Endothelial cell of umbilical vein (primary cell): Measurements from ENCODE around the gene PRMT7. TPM values are rescaled to one million over a fixed set of nuclear protein-coding genes. Genes with fewer than 3 reads are reported as not detected.

Experiments
- BruUV-seq: library from RNA; stranded (reverse); fragments of 400-500 nt; replicated peaks from 2 replicates; lab custom pipeline; 2021; lab: Mats Ljungman, UMichigan
- CTCF ChIA-PET: fragments of 300-600, 350-600 bp; sonication (Branson Sonifier 250); formaldehyde crosslinking; loops from one replicate; lab custom pipeline; 2021; ENCODE audit warnings: antibody characterized with exemption, inconsistent platforms; lab: Charles Lee
- POLR2A ChIA-PET: fragments of 300-600, 350-600 bp; sonication (Branson Sonifier 250); formaldehyde crosslinking; loops from one replicate; lab custom pipeline; 2021; ENCODE audit warnings: antibody characterized with exemption, inconsistent platforms; lab: Charles Lee
- DNase-seq: peaks from one replicate; pipeline ENCODE4 v3.0.0-alpha.2; 2011; ENCODE audit warnings: low read depth, low spot score
- FAIRE-seq: peaks from 2 replicates; lab custom pipeline; 2011; peaks lifted over from hg19 to GRCh38; lab: Jason Lieb, UNC
- H2AFZ ChIP-seq: 2 replicates; pipeline ENCODE4 v1.6.0; 2012; ENCODE audit warnings: low read depth, low read length, control low read depth, inconsistent platforms
- H3K27ac ChIP-seq: 2 replicates; pipeline ENCODE4 v1.5.1; 2011; ENCODE audit warnings: low read depth, mild to moderate bottlenecking, control low read depth, low read length, moderate library complexity; ENCODE audit not compliant: insufficient read depth
- H3K27me3 ChIP-seq, 2 experiments: 2 replicates each; pipeline versions ENCODE4 v1.6.0 to v1.6.1; 2011; ENCODE audit warnings: low read length in 2 of 2, mixed read lengths in 1 of 2; ENCODE audit not compliant: control insufficient read depth in 2 of 2, insufficient read depth in 2 of 2
- H3K36me3 ChIP-seq, 2 experiments: 2 replicates in 1 of 2; 3 replicates in 1 of 2; pipeline ENCODE4 v1.5.1; 2011; ENCODE audit warnings: low read length in 2 of 2, mild to moderate bottlenecking in 1 of 2, moderate library complexity in 1 of 2; ENCODE audit not compliant: control insufficient read depth in 2 of 2, insufficient read depth in 2 of 2; ENCODE audit errors: extremely low read depth in 1 of 2
- H3K4me1 ChIP-seq: 3 replicates; pipeline ENCODE4 v1.5.1; 2011; ENCODE audit warnings: mild to moderate bottlenecking, low read length; ENCODE audit not compliant: control insufficient read depth, insufficient read depth; ENCODE audit errors: extremely low read depth
- H3K4me2 ChIP-seq: 2 replicates; pipeline ENCODE4 v1.6.1; 2011; ENCODE audit warnings: low read length, control low read depth, mixed read lengths; ENCODE audit not compliant: insufficient read depth
- H3K4me3 ChIP-seq, 3 experiments: fragments of 200-600 bp in 1 of 3; sonication (generic), shearing (Covaris generic) in 1 of 3; replicated peaks in 1 of 3; 2 replicates each; pipeline ENCODE4 v1.5.1; 2011 to 2016; ENCODE audit warnings: control low read depth in 3 of 3, low read length in 3 of 3, mild to moderate bottlenecking in 2 of 3, inconsistent platforms in 1 of 3, low read depth in 1 of 3, moderate library complexity in 1 of 3; ENCODE audit not compliant: insufficient read depth in 1 of 3
- H3K79me2 ChIP-seq: 2 replicates; pipeline ENCODE4 v1.6.0; 2012; ENCODE audit warnings: low read length, inconsistent platforms; ENCODE audit not compliant: control insufficient read depth, insufficient read depth
- H3K9ac ChIP-seq: replicated peaks from 2 replicates; pipeline ENCODE3; 2011; ENCODE audit warnings: low read length, control low read depth; ENCODE audit not compliant: insufficient read depth; ENCODE audit errors: extremely low read depth
- H3K9me1 ChIP-seq: replicated peaks from 3 replicates; pipeline ENCODE4 v1.6.0; 2011; ENCODE audit warnings: mild to moderate bottlenecking, low read length; ENCODE audit not compliant: control insufficient read depth, insufficient read depth; ENCODE audit errors: extremely low read depth
- H3K9me3 ChIP-seq: replicated peaks from 2 replicates; pipeline ENCODE4 v1.5.1; 2012; ENCODE audit warnings: low read length, inconsistent platforms; ENCODE audit not compliant: control insufficient read depth, insufficient read depth
- H4K20me1 ChIP-seq: replicated peaks from 2 replicates; pipeline ENCODE3; 2011; ENCODE audit warnings: mild to moderate bottlenecking, low read length; ENCODE audit not compliant: control insufficient read depth, insufficient read depth; ENCODE audit errors: extremely low read depth
- CTCF ChIP-seq, 2 donors: IDR thresholded peaks; 1 replicate in 1 of 2; 2 replicates in 1 of 2; pipeline ENCODE4 v1.5.1; 2011; ENCODE audit warnings: low read length in 2 of 2, mild to moderate bottlenecking in 2 of 2, moderate library complexity in 2 of 2, control low read depth in 1 of 2, inconsistent platforms in 1 of 2, low read depth in 1 of 2; ENCODE audit not compliant: insufficient read depth in 1 of 2; ENCODE audit errors: extremely low read depth in 1 of 2
- EZH2 ChIP-seq: IDR thresholded peaks from 2 replicates; pipeline ENCODE4 v1.6.1; 2012; ENCODE audit warnings: borderline replicate concordance, low read depth, mild to moderate bottlenecking, moderate library complexity, low read length, inconsistent platforms; ENCODE audit not compliant: severe bottlenecking
- GATA2 ChIP-seq: IDR thresholded peaks from 2 replicates; pipeline ENCODE4 v1.7.0; 2011; ENCODE audit warnings: low read depth, mild to moderate bottlenecking, moderate library complexity, mixed read lengths, low read length; ENCODE audit not compliant: insufficient read length, insufficient read depth
- JUN ChIP-seq: IDR thresholded peaks from 2 replicates; pipeline ENCODE4 v1.6.1; 2011; ENCODE audit warnings: borderline replicate concordance, low read depth; ENCODE audit not compliant: insufficient read length, insufficient read depth
- MAX ChIP-seq: IDR thresholded peaks from 2 replicates; pipeline ENCODE4 v1.6.1; 2011; ENCODE audit not compliant: insufficient read depth, insufficient read length
- POLR2A ChIP-seq: IDR thresholded peaks from 2 replicates; pipeline ENCODE4 v1.6.1; 2012; ENCODE audit warnings: low read depth, mild to moderate bottlenecking, control low read depth, low read length
- POLR2AphosphoS5 ChIP-seq: IDR thresholded peaks from 2 replicates; pipeline ENCODE4 v1.6.1; 2012; ENCODE audit warnings: low read depth, mild to moderate bottlenecking, control low read depth, low read length, moderate library complexity; ENCODE audit not compliant: insufficient read depth
- dilution Hi-C: fragments of 300-500 bp; cut with MboI; formaldehyde crosslinking; loops from one replicate; pipeline ENCODE4 v1.15.0; 2019; ENCODE audit warnings: low sequenced_read_pairs; ENCODE audit not compliant: extremely low pct_ligation_motif_present
- intact Hi-C: fragments of 100-400 bp; cut with micrococcal nuclease; formaldehyde crosslinking; loops from one replicate; pipeline ENCODE4 v1.10.0; 2022
- polyA plus RNA-seq, 4 experiments: library from polyadenylated mRNA; depleted of rRNA in 3 of 4; stranded (reverse) in 3 of 4; unstranded in 1 of 4; fragments of >200 nt; gene quantifications; 2 replicates each; pipeline versions ENCODE4 v1.2.1 to v1.2.3, GENCODE V29; 2011 to 2012; ENCODE audit warnings: missing spikeins in 1 of 4
- total RNA-seq: library from RNA; stranded (reverse); gene quantifications from 2 replicates; pipeline ENCODE4 v1.2.3, GENCODE V29; 2021

Gene PRMT7
- total and polyA plus RNA-seq, 2 donors (not counting 3 experiments of a cell fraction or from before 2014, with no cell fraction given): 43.4 to 57.9 TPM

GRCh38 chr16:68309799-68310198, 1.0 kb upstream of the PRMT7 start:
- ChIA-PET POLR2A (no interaction called here), CTCF (interaction anchor here (1.2 kb wide), 1 partner anchor 46 kb away, joined by 3 read pairs; no protein-coding TSS in a partner anchor)
- TF ChIP-seq POLR2A: no peak
- no peak for TF ChIP-seq JUN
- no peak for TF ChIP-seq MAX
- no peak for TF ChIP-seq CTCF (IDR thresholded peaks at IDR 0.05; ENCODE audit: extremely low read depth in 1 of 2, insufficient read depth in 1 of 2, low read depth in 1 of 2, low read length in 2 of 2)
- TF ChIP-seq GATA2: no peak
- no peak for TF ChIP-seq EZH2
- TF ChIP-seq POLR2AphosphoS5: no peak
- Histone ChIP-seq H3K9ac (peak overlapping the region; percentile 85), H3K27ac (no peak overlapping the region), H3K36me3 (peaks cover 5 to 13% of the 10 kb centered on the region in 2 experiments), H3K4me2 (peak overlapping the region; percentile 39), H3K4me1 (peaks cover 20% of the 10 kb centered on the region), H3K9me3 (no peaks in the 10 kb centered on the region), H3K79me2 (peaks cover 71% of the 10 kb centered on the region), H3K9me1 (no peaks in the 10 kb centered on the region), H2AFZ (no peak overlapping the region), H3K27me3 (no peaks in the 10 kb centered on the region), H4K20me1 (no peaks in the 10 kb centered on the region), H3K4me3 (peak overlapping the region; percentile 80 to 84 (median 83))
- BruUV-seq: no TSS peak
- DNase-seq (no peak), FAIRE-seq (no peak)
- intact Hi-C loops: loop anchor here (1.0 to 2.0 kb wide), 3 partner anchors 15 to 44 kb away; no protein-coding TSS in a partner anchor
- dilution Hi-C loops: no loop called here
